A549 (cell line): ENCODE measurements around the gene CLMN. TPM values are rescaled to one million over a fixed set of nuclear protein-coding genes. Genes with fewer than 3 reads are reported as not detected.

Source experiments
- ATAC-seq, 2 experiments: fragments of 200-7000 bp in 1 of 2; fragments of >200 bp in 1 of 2; cut with Nextera tagmentation in 1 of 2; cut with Tn5 transposase in 1 of 2; 3 replicates each; pipeline versions ENCODE4 v1.8.0 to v1.9.1; 2018 to 2020; ENCODE audit warnings: mild to moderate bottlenecking in 1 of 2, moderate library complexity in 1 of 2
- CTCF ChIA-PET: fragments of 300-600 bp; sonication (Branson Sonifier 250); formaldehyde crosslinking; extraction: SDS; loops from one replicate; lab custom pipeline; 2021; ENCODE audit warnings: antibody characterized with exemption, inconsistent platforms; lab: Yijun Ruan, JAX
- POLR2A ChIA-PET: fragments of 350-600 bp; formaldehyde crosslinking; extraction: SDS; loops from one replicate; lab custom pipeline; 2021; ENCODE audit warnings: antibody characterized with exemption, inconsistent platforms; lab: Yijun Ruan, JAX
- DNase-seq, 2 experiments: peaks; one replicate each; pipeline versions ENCODE4 v3.0.0 to v3.0.0-alpha.2; 2011 to 2016; ENCODE audit warnings: low read depth in 1 of 2, low spot score in 1 of 2
- FAIRE-seq: peaks from 2 replicates; lab custom pipeline; 2011; peaks lifted over from hg19 to GRCh38; lab: Jason Lieb, UNC
- H3K27ac ChIP-seq, 2 experiments: fragments of >200 bp; sonication (Bioruptor Twin); formaldehyde crosslinking; 3 replicates each; pipeline ENCODE4 v1.5.1; 2016 to 2017
- H3K4me1 ChIP-seq: fragments of >200 bp; sonication (Bioruptor Twin); formaldehyde crosslinking; 3 replicates; pipeline ENCODE4 v1.6.1; 2016
- H3K4me2 ChIP-seq: fragments of >200 bp; sonication (Bioruptor Twin); formaldehyde crosslinking; 3 replicates; pipeline ENCODE4 v1.6.1; 2016
- H3K4me3 ChIP-seq: fragments of >200 bp; sonication (Bioruptor Twin); formaldehyde crosslinking; 3 replicates; pipeline ENCODE4 v1.5.1; 2016
- H3K9me3 ChIP-seq: fragments of >200 bp; sonication (Bioruptor Twin); formaldehyde crosslinking; 3 replicates; pipeline ENCODE4 v1.6.1; 2016
- BHLHE40 ChIP-seq: IDR thresholded peaks from 2 replicates; pipeline ENCODE4 v1.6.1; 2012; ENCODE audit warnings: low read depth, low read length, inconsistent platforms
- CBX2 ChIP-seq: fragments of 200-600 bp; sonication (generic); IDR thresholded peaks from 2 replicates; pipeline ENCODE4 v1.6.1; 2016; ENCODE audit warnings: low read depth, mild to moderate bottlenecking, borderline replicate concordance
- CEBPB ChIP-seq, 2 experiments: fragments of >200 bp in 1 of 2; sonication (Bioruptor Twin) in 1 of 2; formaldehyde crosslinking in 1 of 2; IDR thresholded peaks; 2 replicates each; pipeline ENCODE4 v1.6.1; 2012 to 2016
- CHD4 ChIP-seq: fragments of 200-600 bp; sonication (generic); IDR thresholded peaks from 2 replicates; pipeline ENCODE4 v1.6.1; 2016; ENCODE audit warnings: antibody characterized with exemption, mild to moderate bottlenecking, borderline replicate concordance
- FOSB ChIP-seq: fragments of 250-450 bp; sonication (Bioruptor Pico); IDR thresholded peaks from 2 replicates; pipeline ENCODE4 v1.5.0; 2020; ENCODE audit warnings: mild to moderate bottlenecking, moderate library complexity
- FOSL2 ChIP-seq, 2 experiments: fragments of 450-650 bp in 1 of 2; fragments of >200 bp in 1 of 2; sonication (Bioruptor Twin) in 1 of 2; formaldehyde crosslinking; IDR thresholded peaks; 2 replicates each; pipeline versions ENCODE4 v1.5.0 to v1.6.1; 2016 to 2020; ENCODE audit warnings: mild to moderate bottlenecking in 1 of 2, moderate library complexity in 1 of 2
- HDAC2 ChIP-seq: fragments of 200-600 bp; sonication (generic); IDR thresholded peaks from 2 replicates; pipeline ENCODE4 v1.6.1; 2016
- HOXA7 ChIP-seq: fragments of 250-450 bp; sonication (Bioruptor Pico); IDR thresholded peaks from 2 replicates; pipeline ENCODE4 v1.5.0; 2020; ENCODE audit warnings: mild to moderate bottlenecking, moderate library complexity
- HOXB5 ChIP-seq: fragments of 250-450 bp; sonication (Bioruptor Pico); IDR thresholded peaks from 2 replicates; pipeline ENCODE4 v1.5.0; 2020; ENCODE audit warnings: mild to moderate bottlenecking, moderate library complexity
- JUNB ChIP-seq: fragments of >200 bp; sonication (Bioruptor Twin); formaldehyde crosslinking; IDR thresholded peaks from 2 replicates; pipeline ENCODE4 v1.6.1; 2016
- KDM5A ChIP-seq: fragments of 200-600 bp; sonication (generic); IDR thresholded peaks from 2 replicates; pipeline ENCODE4 v1.6.1; 2016; ENCODE audit warnings: antibody characterized with exemption, mild to moderate bottlenecking
- PHF8 ChIP-seq: fragments of 200-600 bp; sonication (generic); IDR thresholded peaks from 2 replicates; pipeline ENCODE4 v1.6.1; 2016; ENCODE audit warnings: low read depth, mild to moderate bottlenecking, antibody characterized with exemption, moderate library complexity, borderline replicate concordance
- RARB ChIP-seq: fragments of 250-450 bp; sonication (Bioruptor Pico); IDR thresholded peaks from 2 replicates; pipeline ENCODE4 v1.8.0; 2021; ENCODE audit warnings: mild to moderate bottlenecking, moderate library complexity
- RCOR1 ChIP-seq: fragments of 150-350 bp; IDR thresholded peaks from 2 replicates; pipeline ENCODE4 v1.6.1; 2014; ENCODE audit warnings: antibody characterized with exemption, low read length, low read depth
- RFX5 ChIP-seq: fragments of 450-650 bp; IDR thresholded peaks from 2 replicates; pipeline ENCODE4 v1.7.1; 2014; ENCODE audit warnings: antibody characterized with exemption, mild to moderate bottlenecking, moderate library complexity
- RNF2 ChIP-seq: fragments of 200-600 bp; sonication (generic); IDR thresholded peaks from 2 replicates; pipeline ENCODE4 v1.6.1; 2016; ENCODE audit warnings: low read depth, mild to moderate bottlenecking, antibody characterized with exemption, moderate library complexity, borderline replicate concordance
- SMC3 ChIP-seq: fragments of >200 bp; sonication (Bioruptor Twin); formaldehyde crosslinking; IDR thresholded peaks from 3 replicates; pipeline ENCODE4 v1.6.1; 2018; ENCODE audit warnings: inconsistent platforms
- SREBF2 ChIP-seq: fragments of 450-650 bp; IDR thresholded peaks from 2 replicates; pipeline ENCODE4 v1.6.1; 2014; ENCODE audit warnings: mild to moderate bottlenecking, moderate library complexity
- TFCP2L1 ChIP-seq: fragments of 250-450 bp; sonication (Bioruptor Pico); IDR thresholded peaks from 2 replicates; pipeline ENCODE4 v1.5.0; 2021; ENCODE audit warnings: mild to moderate bottlenecking
- ZFP36 ChIP-seq: fragments of 450-650 bp; IDR thresholded peaks from 2 replicates; pipeline ENCODE4 v1.6.1; 2014; ENCODE audit warnings: borderline replicate concordance; ENCODE audit not compliant: partially characterized antibody
- ZNF302 ChIP-seq: fragments of 250-450 bp; sonication (Bioruptor Pico); IDR thresholded peaks from 2 replicates; pipeline ENCODE4 v1.9.0; 2021; ENCODE audit warnings: inconsistent platforms, mild to moderate bottlenecking, moderate library complexity
- ZSCAN20 ChIP-seq: fragments of 250-450 bp; sonication (Bioruptor Pico); IDR thresholded peaks from 2 replicates; pipeline ENCODE4 v1.8.0; 2022; ENCODE audit warnings: mild to moderate bottlenecking, moderate library complexity
- whole genome bisulfite sequencing: methylation state at CpG from one replicate; pipeline ENCODE4 v1.1.6; 2017; ENCODE audit errors: missing lambda C conversion rate; 5-methylcytosine and 5-hydroxymethylcytosine counted together
- polyA plus RNA-seq, 4 experiments: library from polyadenylated mRNA; depleted of rRNA in 3 of 4; stranded (reverse); fragments of >200 nt; fragmentation: RNase III in 1 of 4; extraction: RNeasy Plus Mini Kit Qiagen cat#74134 plus additional on column Dnase treatment in 1 of 4; gene quantifications; 2 replicates in 3 of 4; 3 replicates in 1 of 4; pipeline ENCODE4 v1.2.3, GENCODE V29; 2011 to 2017
- TF ChIP-seq, protein P1 (sequence below): fragments of 450-650 bp; IDR thresholded peaks from 2 replicates; pipeline ENCODE4 v1.6.1; 2014; ENCODE audit warnings: antibody characterized with exemption
- TF ChIP-seq, protein P2 (sequence below): fragments of 150-350 bp; IDR thresholded peaks from 2 replicates; pipeline ENCODE4 v1.6.1; 2014; ENCODE audit warnings: low read depth, mild to moderate bottlenecking, low read length
- TF ChIP-seq, protein P3 (sequence below): fragments of 250-450 bp; sonication (Bioruptor Pico); IDR thresholded peaks from 2 replicates; pipeline ENCODE4 v1.5.0; 2021; ENCODE audit warnings: mild to moderate bottlenecking, moderate library complexity, borderline replicate concordance

Gene CLMN
- polyA plus RNA-seq, 2 of the 4 experiments (the other 2 are of a cell fraction), result 2.9 to 10.6 TPM

- ChIA-PET CTCF (interaction anchor here (1.0 kb wide), 1 partner anchor 13 kb away, joined by 3 read pairs; no protein-coding TSS in a partner anchor), POLR2A (interaction anchor here (1.2 kb wide), 1 partner anchor 52 kb away, joined by 3 read pairs; no protein-coding TSS in a partner anchor)
- 92% methylated on average over 3 of the region's 3 CpGs for WGBS
- no peak overlapping the region for H3K4me3 ChIP-seq
- H3K4me2 ChIP-seq, result peak overlapping the region; percentile 97
- peak overlapping the region in 1 of 2 experiments; percentile 98; a peak in 4 of 6 replicates for H3K27ac ChIP-seq
- TF ChIP-seq SMC3 (no peak), ZFP36 (no peak)
- TF ChIP-seq, protein P1, sequence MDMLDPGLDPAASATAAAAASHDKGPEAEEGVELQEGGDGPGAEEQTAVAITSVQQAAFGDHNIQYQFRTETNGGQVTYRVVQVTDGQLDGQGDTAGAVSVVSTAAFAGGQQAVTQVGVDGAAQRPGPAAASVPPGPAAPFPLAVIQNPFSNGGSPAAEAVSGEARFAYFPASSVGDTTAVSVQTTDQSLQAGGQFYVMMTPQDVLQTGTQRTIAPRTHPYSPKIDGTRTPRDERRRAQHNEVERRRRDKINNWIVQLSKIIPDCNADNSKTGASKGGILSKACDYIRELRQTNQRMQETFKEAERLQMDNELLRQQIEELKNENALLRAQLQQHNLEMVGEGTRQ, result no peak
- peaks cover 64% of the 10 kb centered on the region for H3K4me1 ChIP-seq
- no peak for FAIRE-seq
- no peak for ATAC-seq
- DNase-seq, result no peak
- no peaks in the 10 kb centered on the region for H3K9me3 ChIP-seq
These were observed 1.8 kb downstream of the CLMN start for GRCh38 chr14:95317817-95318343.

GRCh38 chr14:95316821-95317220 lies 2.9 kb downstream of the CLMN start:
- no peak for TF ChIP-seq KDM5A
- ATAC-seq (no peak), FAIRE-seq (no peak), DNase-seq (no peak)
- ChIA-PET POLR2A (no interaction called here), CTCF (interaction anchor here (1.0 to 2.0 kb wide), 2 partner anchors 8 to 67 kb away, joined by 3 to 6 read pairs; no protein-coding TSS in a partner anchor)
- Histone ChIP-seq H3K9me3 (no peaks in the 10 kb centered on the region), H3K27ac (0 out of 6 replicates have a peak overlapping the region, but pooled peaks of 1 of the 2 experiments have one; percentile 11), H3K4me3 (no peak overlapping the region), H3K4me2 (no peak overlapping the region), H3K4me1 (peaks cover 65% of the 10 kb centered on the region)
- 92% methylated on average over 8 of the region's 8 CpGs for whole genome bisulfite sequencing

GRCh38 chr14:95315579-95315978 lies 4.1 kb downstream of the CLMN start:
- DNase-seq, result no peak
- WGBS, result 90% methylated on average over 7 of the region's 7 CpGs
- CTCF ChIA-PET, result interaction anchor here (0.8 to 2.0 kb wide), 3 partner anchors 14 to 66 kb away, joined by 3 to 6 read pairs (median 3); no protein-coding TSS in a partner anchor

DNA sequence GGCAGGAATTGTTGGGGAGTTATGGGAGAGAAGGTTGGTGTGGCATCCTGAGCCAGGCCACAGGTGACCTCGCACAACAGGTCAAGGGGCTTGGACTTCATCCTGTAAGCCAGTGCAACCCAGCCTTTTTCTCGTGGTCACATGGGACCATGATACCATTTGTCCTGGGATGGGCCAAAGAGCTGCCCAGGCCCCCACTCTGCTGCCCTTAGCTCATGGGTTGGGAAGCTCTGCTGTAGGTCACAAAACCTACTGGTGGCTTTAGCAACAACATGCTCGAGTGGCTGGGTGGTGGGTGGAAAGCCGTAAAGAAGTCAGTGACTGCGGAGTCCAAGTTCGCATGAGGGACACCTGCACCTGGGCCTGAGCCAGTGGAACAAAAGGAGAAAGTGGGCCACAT lies 4.6 kb downstream of the CLMN start:
- H3K4me2 ChIP-seq, result peak overlapping the region; percentile 64
- FAIRE-seq (no peak), ATAC-seq (no peak), DNase-seq (no peak)
- peaks cover 57% of the 10 kb centered on the region for H3K4me1 ChIP-seq
- ChIA-PET CTCF (interaction anchor here (2.0 kb wide), 1 partner anchor 66 kb away, joined by 6 read pairs; no protein-coding TSS in a partner anchor), POLR2A (no interaction called here)
- H3K27ac ChIP-seq, result peak overlapping the region; percentile 76 to 88
- H3K4me3 ChIP-seq, result no peak overlapping the region
- no peaks in the 10 kb centered on the region for H3K9me3 ChIP-seq
- 87% methylated on average over 6 of the region's 6 CpGs for WGBS
- TF ChIP-seq RNF2, result no peak
- TF ChIP-seq ZSCAN20 (CRISPR knock-in tag), result no peak
- no peak for TF ChIP-seq ZNF302 (CRISPR knock-in tag)
- no peak for TF ChIP-seq RCOR1
- no peak for TF ChIP-seq JUNB
- TF ChIP-seq, protein P2, sequence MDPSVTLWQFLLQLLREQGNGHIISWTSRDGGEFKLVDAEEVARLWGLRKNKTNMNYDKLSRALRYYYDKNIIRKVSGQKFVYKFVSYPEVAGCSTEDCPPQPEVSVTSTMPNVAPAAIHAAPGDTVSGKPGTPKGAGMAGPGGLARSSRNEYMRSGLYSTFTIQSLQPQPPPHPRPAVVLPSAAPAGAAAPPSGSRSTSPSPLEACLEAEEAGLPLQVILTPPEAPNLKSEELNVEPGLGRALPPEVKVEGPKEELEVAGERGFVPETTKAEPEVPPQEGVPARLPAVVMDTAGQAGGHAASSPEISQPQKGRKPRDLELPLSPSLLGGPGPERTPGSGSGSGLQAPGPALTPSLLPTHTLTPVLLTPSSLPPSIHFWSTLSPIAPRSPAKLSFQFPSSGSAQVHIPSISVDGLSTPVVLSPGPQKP, result no peak
- no peak for TF ChIP-seq RARB (CRISPR knock-in tag)
- no peak for TF ChIP-seq HOXB5 (CRISPR knock-in tag)

More at GRCh38 chr14:95315579-95315978, 4.1 kb downstream of the CLMN start:
- POLR2A ChIA-PET, result no interaction called here
- ATAC-seq, result no peak
- Histone ChIP-seq H3K9me3 (no peaks in the 10 kb centered on the region), H3K4me1 (peaks cover 62% of the 10 kb centered on the region)
- TF ChIP-seq RFX5 (no peak), ZFP36 (no peak), BHLHE40 (no peak), HOXA7 (no peak), CEBPB (IDR thresholded peaks at IDR 0.05) (no peak), TFCP2L1 (CRISPR knock-in tag) (no peak), PHF8 (no peak), HDAC2 (no peak), SREBF2 (no peak), CBX2 (no peak), CHD4 (no peak), FOSB (no peak), FOSL2 (IDR thresholded peaks at IDR 0.05) (no peak), FOSL2 (CRISPR knock-in tag; IDR thresholded peaks at IDR 0.05) (no peak)
- TF ChIP-seq, protein P3, sequence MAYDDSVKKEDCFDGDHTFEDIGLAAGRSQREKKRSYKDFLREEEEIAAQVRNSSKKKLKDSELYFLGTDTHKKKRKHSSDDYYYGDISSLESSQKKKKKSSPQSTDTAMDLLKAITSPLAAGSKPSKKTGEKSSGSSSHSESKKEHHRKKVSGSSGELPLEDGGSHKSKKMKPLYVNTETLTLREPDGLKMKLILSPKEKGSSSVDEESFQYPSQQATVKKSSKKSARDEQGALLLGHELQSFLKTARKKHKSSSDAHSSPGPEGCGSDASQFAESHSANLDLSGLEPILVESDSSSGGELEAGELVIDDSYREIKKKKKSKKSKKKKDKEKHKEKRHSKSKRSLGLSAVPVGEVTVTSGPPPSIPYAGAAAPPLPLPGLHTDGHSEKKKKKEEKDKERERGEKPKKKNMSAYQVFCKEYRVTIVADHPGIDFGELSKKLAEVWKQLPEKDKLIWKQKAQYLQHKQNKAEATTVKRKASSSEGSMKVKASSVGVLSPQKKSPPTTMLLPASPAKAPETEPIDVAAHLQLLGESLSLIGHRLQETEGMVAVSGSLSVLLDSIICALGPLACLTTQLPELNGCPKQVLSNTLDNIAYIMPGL (CRISPR knock-in tag), result no peak
- TF ChIP-seq, all 56 proteins: peak for 0
- H3K27ac ChIP-seq, result peak overlapping the region; percentile 76 to 88; a peak in 5 of 6 replicates
- peak overlapping the region; percentile 64; the same call in 2 of the 3 replicates for H3K4me2 ChIP-seq
- H3K4me3 ChIP-seq, result no peak overlapping the region
- FAIRE-seq, result no peak
